DND-41 (cell line): ENCODE data around the gene GJB5.

Experiments
- EZH2 ChIP-seq: IDR thresholded peaks from 3 replicates; pipeline ENCODE4 v1.6.1; 2012; ENCODE audit warnings: borderline replicate concordance, low read depth, mild to moderate bottlenecking, moderate library complexity, low read length, inconsistent platforms; ENCODE audit not compliant: severe bottlenecking
- TF ChIP-seq, protein P1 (sequence below): IDR thresholded peaks from 2 replicates; pipeline ENCODE4 v1.5.1; 2012; ENCODE audit warnings: borderline replicate concordance, low read length, moderate library complexity, mild to moderate bottlenecking; ENCODE audit not compliant: poor library complexity, severe bottlenecking; ENCODE audit errors: extremely low read depth

DNA sequence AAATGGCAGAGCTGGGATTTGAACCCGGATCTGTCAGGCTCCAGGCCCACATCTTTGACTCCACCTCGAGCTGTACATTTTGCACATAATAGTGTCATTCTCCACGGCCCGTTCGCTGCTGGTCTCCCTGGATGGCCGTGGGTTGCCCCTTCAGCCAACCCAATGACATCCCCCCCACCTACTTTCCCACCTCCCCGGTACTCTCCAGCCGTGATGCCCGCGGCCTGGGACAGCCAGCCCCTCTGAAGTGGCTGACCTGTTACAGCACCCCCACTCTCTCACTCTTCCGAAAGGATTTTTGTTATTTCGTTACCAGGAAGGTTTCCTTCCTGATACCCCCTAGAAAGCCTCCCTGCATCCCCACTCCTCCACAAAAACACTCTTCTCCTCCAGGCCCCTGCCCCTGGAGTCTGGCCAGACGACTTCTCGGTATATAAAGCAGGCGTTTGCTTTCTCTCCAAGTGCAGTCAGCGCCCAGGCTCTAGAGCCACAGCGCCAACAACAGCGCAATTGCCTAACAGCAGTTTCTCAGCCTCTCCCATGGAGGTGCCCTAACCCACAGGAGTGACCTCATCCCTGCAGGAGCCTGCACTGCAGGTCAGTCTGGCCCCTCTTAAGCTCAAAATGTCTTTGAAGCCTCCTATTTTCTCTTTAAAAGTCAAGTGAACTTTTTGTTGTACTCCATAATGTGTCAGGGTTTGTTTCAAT is 14.5 kb upstream of the GJB5 start:
- TF ChIP-seq, protein P1, sequence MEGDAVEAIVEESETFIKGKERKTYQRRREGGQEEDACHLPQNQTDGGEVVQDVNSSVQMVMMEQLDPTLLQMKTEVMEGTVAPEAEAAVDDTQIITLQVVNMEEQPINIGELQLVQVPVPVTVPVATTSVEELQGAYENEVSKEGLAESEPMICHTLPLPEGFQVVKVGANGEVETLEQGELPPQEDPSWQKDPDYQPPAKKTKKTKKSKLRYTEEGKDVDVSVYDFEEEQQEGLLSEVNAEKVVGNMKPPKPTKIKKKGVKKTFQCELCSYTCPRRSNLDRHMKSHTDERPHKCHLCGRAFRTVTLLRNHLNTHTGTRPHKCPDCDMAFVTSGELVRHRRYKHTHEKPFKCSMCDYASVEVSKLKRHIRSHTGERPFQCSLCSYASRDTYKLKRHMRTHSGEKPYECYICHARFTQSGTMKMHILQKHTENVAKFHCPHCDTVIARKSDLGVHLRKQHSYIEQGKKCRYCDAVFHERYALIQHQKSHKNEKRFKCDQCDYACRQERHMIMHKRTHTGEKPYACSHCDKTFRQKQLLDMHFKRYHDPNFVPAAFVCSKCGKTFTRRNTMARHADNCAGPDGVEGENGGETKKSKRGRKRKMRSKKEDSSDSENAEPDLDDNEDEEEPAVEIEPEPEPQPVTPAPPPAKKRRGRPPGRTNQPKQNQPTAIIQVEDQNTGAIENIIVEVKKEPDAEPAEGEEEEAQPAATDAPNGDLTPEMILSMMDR: no peak
- no peak for TF ChIP-seq EZH2
